Activated CD4-positive, alpha-beta T cell treated with anti-CD3 and anti-CD28 coated beads, Interleukin-2, Interleukin-4, amounts not matched to agents 100 ng/mL and 50 ng/mL, durations not matched to agents 16 hours and 8 hours (primary cell): Measurements from ENCODE around the gene IFT27.
A peak's percentile ranks its signal among the peaks of the same experiment; 100 is the strongest.

ENCODE experiments used
- DNase-seq: peaks from one replicate; pipeline ENCODE4 v3.0.0-alpha.2; 2020; ENCODE audit warnings: low spot score

IFT27 gene

GRCh38 chr22:36796552-36797175 is 20.7 kb upstream of the IFT27 start:
- DNase-seq: no peak

- DNase-seq: no peak
Measured at GRCh38 chr22:36795633-36796032, 19.7 kb upstream of the IFT27 start.

- peak; percentile 81 for DNase-seq
Measured at GRCh38 chr22:36790648-36791047, 14.7 kb upstream of the IFT27 start.

DNA sequence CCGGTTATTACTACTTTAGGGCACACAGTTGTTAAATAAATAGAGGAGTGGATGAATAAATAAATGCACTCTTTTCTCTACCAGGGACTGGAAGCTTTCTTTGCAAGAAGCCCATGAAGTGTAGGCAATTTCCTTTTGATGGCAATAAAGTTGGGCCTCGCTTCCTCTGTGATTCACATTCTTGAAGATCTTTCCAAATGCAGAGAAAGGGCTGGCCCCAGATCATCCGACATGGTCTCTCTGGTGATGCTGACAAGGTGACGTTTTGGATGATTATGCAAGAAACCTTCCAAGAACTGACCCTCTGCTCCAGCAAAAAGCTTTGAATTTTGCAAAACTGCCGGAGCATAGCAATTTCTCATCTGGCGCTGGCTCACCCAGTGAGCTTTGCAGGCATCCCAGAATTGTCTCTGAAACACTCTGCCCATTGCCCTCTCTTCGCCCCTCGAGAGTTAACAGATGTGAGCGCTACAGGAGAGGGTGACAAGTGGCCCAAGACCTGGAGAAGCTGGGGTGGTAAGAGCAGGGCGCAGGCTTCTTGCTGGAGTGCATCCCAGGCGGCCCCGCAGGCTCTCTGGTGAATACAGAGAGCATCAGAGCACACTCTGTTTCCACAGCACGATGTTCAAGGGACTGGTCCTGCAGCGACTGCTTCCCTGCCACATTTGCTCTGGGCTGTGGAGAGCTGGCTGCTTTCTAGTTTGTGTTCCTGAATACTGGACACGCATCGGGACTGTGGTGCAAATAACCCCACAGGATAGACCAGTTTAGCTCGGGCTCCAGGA is 11.5 kb upstream of the IFT27 start:
- DNase-seq: no peak

GRCh38 chr22:36783743-36784142 is 7.8 kb upstream of the IFT27 start:
- no peak for DNase-seq

DNA sequence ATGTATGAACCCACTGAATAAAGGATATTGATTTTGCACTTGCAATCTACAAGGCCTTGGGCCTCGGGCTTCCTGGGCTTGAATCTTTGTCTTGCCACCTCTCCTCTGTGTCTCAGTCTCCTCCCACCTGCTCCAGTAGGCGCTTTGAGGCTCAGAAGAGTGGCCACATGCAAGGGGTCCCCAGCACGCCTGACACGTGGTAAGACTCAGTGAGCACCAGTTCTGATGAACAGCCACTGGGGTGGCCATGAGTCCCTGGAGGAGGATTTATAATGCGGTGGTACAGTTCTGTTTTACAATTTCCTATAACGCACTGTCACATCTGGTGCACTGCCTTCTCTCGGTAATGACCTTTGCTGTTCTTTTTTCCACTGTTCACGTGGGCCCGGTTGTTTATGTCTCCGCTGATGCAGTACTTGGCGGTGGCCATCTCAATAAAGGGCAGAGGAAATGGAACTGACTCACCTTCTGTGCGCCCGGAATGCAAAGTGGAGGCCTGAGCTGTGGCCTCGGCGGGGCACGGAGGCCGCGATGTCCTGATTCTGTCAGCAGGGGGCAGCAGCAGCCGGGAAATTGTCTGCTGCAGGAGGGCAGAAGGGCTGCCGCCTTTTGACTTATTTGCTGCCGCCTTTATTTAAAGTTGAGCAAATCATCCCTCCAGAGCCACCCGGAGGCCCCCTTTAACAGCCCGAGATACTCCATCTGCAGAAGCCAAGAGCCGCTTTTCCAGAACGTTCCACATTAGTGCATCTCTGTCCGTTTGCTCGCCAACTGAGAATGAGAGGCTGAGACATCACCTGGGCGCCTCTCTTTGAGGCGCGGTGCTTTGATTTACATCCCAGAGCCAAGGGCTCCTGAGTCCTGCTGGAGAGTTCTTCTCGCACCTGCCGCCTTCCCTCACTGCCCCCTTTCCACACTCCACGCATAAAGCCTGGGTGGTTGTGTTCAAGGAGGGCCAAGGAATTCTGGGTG is 6.0 kb upstream of the IFT27 start:
- DNase-seq: peak; percentile 91

DNA sequence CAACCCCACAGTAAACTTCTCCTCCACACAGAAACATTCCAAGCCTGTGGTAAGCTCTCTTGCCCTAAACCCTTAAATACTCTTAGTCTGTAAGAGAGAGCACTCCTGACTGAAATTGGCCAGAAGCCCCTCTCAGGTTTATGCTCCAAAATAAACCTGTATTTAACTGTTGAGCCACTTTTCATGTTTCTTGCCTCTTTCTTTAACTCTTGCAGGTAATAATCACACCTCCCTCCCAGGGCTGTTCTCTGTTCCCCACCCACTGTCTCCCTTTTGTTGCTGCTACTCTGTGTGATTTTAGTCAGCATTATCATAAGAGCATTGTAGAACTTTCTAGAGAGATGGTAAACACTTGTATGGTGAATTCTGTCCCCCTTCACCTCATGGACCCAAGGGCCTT is 2.1 kb upstream of the IFT27 start:
- no peak for DNase-seq

DNA sequence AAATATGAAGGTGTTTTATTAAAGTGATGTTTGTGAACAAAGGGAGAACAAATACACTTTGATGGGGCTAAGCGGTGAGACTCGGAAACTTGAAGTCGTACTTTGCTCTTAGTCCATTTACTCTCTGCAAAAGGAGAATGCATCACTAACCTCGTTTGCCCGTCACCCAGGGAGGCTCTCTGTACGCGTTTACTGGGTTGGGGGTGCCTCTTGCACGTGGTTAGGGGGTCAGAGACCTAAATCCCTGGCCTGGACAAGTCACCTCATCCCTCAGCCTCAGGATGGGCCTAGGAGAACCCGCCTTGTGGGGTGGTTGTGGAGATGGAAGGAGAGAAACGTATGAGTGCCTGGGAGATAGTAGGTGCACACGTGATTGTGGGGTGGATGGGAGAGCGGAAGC is 803 bp upstream of the IFT27 start:
- no peak for DNase-seq

- no peak for DNase-seq
Measured at GRCh38 chr22:36775586-36775963, 344 bp downstream of the IFT27 start.

DNA sequence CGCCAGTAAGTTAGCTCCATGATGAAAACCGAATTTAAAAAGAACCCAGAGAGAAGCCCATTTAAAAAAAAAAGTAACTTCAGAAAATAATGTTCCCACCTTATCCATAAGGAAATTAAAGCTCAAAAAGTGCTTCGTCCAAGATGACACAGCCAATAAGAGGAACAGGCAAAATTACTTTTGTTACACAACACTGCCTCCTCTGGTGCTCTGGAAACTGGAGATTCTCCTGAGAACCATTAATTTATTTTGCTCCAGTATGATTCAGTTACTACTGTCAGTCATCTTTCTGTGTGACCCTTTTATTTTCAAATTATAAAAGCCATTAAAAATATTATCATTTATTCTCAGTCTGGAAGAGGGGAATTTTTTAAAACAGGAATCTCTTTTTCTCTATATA is 2.0 kb downstream of the IFT27 start:
- DNase-seq: no peak

- DNase-seq: no peak
Measured at GRCh38 chr22:36772451-36772850, 3.5 kb downstream of the IFT27 start.

DNA sequence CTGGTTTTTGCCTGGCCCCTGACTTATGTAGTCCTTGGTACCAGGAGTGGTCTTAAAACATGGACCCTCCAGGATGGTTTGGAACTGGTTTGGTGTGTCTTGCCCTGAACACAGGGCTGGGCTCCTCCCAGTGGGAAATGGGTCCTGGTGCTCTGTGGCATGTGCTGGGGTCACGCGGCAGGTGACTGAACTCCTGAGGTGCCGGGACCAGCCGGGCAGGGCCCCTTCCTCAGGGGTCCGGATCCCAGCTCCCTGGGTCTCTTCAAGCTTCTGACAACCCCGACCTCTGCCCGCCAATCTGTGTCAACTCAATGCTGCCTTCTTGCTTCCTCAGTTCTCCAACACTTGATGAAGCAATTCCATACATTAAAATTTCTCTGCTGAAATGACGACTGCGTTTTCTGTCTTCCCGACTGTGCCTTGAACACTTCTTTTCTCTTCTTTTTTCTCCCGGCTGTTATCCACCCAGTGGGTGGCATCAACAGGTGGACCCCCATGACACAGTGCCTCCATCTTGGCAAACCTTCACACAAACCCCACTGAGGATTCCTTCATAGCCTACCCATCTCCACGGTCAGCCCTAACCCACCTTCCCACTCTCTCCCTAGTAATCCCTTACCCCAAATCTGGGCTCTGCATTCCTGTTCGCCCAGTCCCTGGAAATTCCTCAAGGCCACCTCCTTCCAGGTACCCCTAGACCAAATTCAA is 4.4 kb downstream of the IFT27 start:
- DNase-seq: no peak

GRCh38 chr22:36770513-36771231 is 5.2 kb downstream of the IFT27 start:
- DNase-seq: no peak

DNA sequence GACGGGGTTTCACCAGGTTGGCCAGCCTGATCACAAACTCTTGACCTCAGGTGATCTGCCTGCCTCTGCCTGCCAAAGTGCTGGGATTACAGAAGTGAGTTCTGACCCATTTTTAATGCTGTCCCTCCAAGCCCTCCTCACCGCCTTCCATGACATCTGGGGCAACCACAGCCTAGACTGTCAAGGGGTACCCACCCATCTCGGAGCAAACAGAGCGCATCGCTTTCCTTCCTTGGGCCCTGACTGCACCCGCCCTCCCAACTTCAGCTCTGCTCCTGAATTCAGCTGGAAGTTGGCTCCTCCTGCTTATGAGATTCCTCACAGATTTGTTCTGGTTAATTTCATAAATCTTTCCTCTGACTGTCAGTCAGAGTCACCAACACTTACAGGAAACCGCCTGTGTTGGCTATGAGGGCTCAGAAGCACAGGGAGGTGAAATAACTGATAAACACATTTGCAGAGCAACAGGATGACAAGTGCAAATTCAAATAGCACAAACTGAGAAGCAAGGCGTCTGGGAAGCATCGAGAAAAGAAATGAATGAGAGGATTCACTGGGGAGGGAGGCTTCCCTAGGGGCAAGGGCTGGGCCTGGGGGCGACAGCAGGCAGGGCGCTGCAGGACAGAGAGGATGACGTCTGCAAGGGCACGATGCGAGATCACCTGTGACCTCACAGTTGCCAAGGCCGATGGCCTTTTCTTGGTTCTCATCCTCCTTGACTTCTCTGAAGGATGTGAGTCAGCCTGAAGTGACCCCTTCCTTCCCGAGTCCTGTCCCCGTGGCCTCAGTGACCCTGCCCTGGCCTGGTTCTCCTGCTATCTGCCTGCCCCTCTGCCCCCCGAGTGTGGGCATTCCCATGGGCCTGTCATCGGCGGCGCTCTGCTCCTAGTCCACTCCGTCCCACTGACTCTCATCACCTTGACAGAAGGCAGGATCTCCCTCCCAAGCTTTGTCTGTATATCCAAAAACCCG is 6.1 kb downstream of the IFT27 start:
- DNase-seq: no peak

GRCh38 chr22:36768616-36769015 is 7.3 kb downstream of the IFT27 start:
- DNase-seq: no peak

GRCh38 chr22:36768141-36768540 is 7.8 kb downstream of the IFT27 start:
- DNase-seq: no peak

DNA sequence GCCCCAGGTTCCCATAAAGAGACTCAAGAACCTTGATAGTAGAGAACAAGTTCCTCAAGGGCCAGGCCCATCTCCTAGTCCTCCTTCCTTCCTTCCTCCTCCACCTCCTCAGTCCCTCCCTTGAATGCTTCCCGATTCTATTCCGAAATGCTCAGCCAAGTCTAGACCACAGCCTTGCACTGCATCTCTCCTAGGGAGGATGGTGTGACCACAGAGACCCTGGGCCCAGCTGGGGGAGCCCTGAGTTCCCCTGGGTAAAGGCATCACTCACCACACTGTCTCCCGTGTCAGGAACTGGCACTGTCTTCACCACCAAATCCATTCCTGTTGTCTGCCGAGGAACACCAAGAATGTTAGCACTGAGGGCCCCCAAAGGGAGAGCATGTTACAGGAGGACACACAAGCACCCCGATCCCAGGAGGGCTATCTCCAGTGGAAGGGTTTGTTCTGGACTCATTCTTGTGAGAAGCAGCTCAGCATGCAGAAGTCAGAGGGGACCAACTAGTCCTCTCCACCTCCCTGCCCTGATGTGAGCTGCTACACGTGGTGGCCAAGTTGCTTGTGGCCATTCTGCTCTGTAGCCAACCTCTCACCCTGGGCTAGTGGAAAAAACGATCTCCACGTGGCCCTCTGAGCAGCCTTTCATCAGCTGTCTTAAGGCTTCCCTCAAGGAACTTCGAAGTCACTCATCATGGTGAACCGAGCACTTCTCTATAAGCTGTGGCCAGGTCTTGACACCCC is 8.7 kb downstream of the IFT27 start:
- no peak for DNase-seq

- DNase-seq: no peak
Measured at GRCh38 chr22:36765943-36766450, 9.9 kb downstream of the IFT27 start.
